ENCODE measurements around the gene RAB39A. TPM values are rescaled to one million over a fixed set of nuclear protein-coding genes. Genes with fewer than 3 reads are reported as not detected.

The RAB39A gene
- total RNA-seq, 1 donor from 2014 or later, result 1.3 TPM

DNA sequence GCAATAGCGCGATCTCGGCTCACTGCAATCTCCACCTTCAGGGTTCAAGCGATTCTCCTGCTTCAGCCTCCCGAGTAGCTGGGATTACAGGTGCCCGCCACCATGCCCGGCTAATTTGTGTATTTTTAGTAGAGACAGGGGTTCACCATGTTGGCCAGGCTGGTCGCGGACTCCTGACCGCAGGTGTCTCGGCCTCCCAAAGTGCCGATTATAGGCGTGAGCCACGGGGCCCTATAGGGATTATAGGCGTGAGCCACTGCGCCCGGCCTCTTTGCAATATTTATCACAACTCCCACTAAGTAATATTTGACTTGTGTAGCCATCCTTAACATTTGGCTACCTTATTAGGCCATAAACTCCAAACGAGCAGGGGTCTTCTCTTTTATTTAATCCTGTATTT, 79.6 kb downstream of the RAB39A start:
- TF ChIP-seq, protein P1, sequence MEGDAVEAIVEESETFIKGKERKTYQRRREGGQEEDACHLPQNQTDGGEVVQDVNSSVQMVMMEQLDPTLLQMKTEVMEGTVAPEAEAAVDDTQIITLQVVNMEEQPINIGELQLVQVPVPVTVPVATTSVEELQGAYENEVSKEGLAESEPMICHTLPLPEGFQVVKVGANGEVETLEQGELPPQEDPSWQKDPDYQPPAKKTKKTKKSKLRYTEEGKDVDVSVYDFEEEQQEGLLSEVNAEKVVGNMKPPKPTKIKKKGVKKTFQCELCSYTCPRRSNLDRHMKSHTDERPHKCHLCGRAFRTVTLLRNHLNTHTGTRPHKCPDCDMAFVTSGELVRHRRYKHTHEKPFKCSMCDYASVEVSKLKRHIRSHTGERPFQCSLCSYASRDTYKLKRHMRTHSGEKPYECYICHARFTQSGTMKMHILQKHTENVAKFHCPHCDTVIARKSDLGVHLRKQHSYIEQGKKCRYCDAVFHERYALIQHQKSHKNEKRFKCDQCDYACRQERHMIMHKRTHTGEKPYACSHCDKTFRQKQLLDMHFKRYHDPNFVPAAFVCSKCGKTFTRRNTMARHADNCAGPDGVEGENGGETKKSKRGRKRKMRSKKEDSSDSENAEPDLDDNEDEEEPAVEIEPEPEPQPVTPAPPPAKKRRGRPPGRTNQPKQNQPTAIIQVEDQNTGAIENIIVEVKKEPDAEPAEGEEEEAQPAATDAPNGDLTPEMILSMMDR (conservative IDR thresholded peaks at IDR 0.05; ENCODE audit: low read depth, low read length), result no peak
- H3K4me3 ChIP-seq (ENCODE audit: low read depth, low read length), result no peak overlapping the region
- no peak for DNase-seq (ENCODE audit: low read depth)

DNA sequence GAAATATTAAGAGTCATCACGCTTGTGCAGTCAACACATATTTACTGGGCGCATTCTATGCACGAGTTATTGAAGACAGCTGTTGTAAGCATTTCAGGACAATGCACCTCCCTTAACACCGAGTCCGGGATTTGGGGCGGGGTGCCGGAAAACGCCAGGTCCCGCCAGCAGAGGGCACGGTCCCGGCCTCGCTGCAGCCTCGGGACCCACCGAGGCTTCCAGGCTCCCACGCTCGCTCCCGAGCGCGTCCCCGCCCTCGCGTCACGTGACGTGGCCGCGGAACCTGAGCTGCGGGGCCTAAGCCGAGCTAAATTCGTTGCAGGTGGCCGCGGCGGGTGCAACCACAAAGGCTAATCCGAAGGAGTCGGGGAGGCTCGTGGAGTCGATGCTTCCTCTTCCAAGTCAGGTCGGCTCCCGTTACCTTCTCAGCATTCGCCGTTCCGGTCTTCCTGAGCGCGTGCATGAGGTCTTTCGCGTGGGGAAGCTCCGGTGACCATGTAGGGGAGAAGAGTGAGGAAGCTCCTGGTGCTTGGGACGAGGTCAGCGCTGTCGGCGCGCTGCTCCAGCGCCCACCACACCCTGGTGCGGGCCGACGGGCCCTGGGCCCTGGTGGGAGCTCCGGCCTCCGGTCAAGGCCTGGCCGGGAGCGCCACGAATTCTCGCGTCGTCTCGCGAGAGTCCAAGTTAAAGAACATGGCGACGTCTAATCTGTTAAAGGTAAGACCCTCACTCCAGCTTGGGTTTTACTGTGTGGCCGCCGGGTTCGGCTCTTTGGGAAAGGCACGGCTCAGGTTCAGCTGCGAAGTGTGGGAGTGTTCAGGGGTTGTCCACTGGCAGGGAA, 80.6 kb downstream of the RAB39A start, which contains the start of gene CUL5:
Gene CUL5, plus strand, starts transcription at position 243 of the 841 bp plus-strand sequence. Its CDS starts 451 bp downstream, at position 694.
- TF ChIP-seq, protein P1 (conservative IDR thresholded peaks at IDR 0.05; ENCODE audit: low read depth, low read length), result peak; percentile 83
- DNase-seq (ENCODE audit: low read depth), result no peak
- H3K4me3 ChIP-seq (ENCODE audit: low read depth, low read length), result peak within 1 kb of the TSS; percentile 76

DNA sequence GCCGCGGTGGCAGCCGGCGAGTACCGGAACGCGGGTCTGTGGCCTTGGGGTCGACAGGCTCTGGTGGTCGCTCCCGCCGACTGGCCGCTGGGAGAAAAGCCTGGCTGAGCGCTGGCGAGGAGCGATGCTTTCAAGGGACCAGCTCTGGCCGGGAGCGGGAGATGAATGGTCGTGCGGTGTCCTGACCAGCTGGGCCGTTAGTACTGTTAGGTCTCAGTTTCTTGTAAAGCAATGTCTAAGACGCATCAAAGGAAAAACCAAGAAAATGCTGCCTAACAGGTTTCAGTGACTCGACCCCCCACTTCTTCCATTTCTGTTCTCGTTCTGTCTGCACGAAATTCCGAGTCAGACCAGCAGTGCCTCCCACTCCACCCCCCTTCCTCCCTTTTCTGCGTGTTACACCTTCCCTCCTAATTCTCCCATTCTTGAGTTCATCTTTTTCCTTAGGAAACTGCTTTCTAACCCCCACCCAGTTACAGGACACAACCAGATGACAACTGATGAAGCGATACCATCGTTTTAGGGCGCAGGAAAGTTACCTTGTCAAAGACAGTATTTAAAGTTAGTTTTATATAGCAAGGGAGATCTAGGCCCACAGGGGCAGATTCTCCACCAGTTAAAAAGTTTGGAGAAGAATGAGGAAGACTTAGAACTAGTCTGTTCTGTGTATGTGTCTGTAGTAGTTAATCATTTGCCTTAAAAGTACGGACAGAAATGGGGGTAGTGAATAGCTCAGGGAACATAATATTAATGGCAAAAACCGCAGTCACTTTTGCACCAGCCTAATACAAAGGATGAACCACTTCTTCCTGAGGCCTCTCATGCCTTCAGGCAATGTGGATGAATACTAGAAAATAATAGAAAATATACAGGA, 81.5 kb downstream of the RAB39A start:
- no peak for DNase-seq (ENCODE audit: low read depth)
- peak overlapping the region; percentile 76 for H3K4me3 ChIP-seq (ENCODE audit: low read depth, low read length)
- TF ChIP-seq, protein P1 (conservative IDR thresholded peaks at IDR 0.05; ENCODE audit: low read depth, low read length), result no peak

DNA sequence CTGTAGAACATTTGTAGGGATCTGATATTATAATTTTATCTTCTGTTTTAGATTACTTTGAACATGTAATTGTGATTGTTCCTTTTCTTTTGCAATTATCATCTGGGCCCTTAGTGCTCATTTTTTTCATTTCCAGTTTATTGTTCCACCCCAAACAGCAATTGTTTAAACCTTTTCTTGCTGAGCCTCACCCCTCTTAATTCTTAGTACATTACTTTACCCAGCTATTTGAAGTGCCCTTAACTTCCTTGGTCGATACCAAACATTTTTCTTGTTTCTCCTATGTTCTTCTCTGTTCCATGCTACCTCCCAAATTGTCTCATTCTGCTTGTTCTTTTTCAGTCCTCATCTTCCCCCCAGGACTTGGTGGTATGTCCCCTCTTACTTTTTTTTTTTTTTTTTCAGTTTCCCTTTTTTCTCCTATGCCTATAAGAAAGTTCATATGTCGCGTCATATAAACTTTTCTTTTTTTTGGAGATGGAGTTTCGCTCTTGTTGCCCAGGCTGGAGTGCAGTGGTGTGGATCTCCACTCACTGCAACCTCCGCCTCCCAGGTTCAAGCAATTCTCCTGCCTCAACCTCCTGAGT, 84.0 kb downstream of the RAB39A start:
- H3K4me3 ChIP-seq (ENCODE audit: low read depth, low read length), result no peak overlapping the region
- TF ChIP-seq, protein P1 (conservative IDR thresholded peaks at IDR 0.05; ENCODE audit: low read depth, low read length), result no peak
- no peak for DNase-seq (ENCODE audit: low read depth)

Other genes starting within 250 kb of the RAB39A start
- gene SLN, start 216.4 kb upstream of the RAB39A start, total RNA-seq, result 3.2 TPM in 1 of 2 replicates, not detected in the other
- 41.2 and 50.1 TPM in 2 replicates for gene SLC35F2, start 69.7 kb upstream of the RAB39A start, total RNA-seq
- gene CUL5, start 80.5 kb downstream of the RAB39A start, total RNA-seq, result 16.4 and 19.0 TPM in 2 replicates
- 76.2 and 87.9 TPM in 2 replicates for gene ACAT1, start 193.1 kb downstream of the RAB39A start, total RNA-seq

Measured in epithelial cell of proximal tubule (primary cell).